ENCODE measurements around the gene HOXD3.

HOXD3 gene

DNA sequence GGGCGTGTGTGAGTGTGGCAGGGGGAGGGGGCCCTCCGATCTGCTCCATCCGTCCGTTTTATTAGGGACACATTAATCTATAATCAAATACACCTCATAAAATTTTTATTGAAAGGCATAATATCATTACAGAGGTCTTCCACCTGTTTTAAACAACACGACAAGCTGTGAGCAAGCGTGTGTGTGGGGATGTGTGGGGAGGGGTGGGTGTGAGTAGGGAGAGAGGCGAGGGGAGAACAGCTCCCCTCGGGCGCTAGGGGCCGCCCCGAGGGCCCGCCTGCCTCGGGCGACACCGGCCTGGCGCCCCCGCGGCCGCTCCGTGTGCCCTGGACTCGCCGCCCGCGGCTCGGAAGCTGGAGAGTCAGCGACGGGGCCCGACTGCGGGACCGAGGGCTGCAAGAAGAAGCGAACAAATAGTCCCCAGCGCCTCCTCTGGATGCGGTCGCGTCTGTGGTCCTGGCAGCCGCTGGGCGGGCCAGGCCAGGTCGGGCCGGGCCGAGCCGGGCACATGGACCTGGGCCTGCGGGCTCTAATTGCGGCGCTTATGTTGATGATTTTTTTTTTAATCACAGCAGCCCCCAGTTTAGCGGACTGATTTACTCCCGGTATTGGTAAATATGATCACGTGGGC is 34.9 kb upstream of the HOXD3 start:
- peak; percentile 44 for DNase-seq

DNA sequence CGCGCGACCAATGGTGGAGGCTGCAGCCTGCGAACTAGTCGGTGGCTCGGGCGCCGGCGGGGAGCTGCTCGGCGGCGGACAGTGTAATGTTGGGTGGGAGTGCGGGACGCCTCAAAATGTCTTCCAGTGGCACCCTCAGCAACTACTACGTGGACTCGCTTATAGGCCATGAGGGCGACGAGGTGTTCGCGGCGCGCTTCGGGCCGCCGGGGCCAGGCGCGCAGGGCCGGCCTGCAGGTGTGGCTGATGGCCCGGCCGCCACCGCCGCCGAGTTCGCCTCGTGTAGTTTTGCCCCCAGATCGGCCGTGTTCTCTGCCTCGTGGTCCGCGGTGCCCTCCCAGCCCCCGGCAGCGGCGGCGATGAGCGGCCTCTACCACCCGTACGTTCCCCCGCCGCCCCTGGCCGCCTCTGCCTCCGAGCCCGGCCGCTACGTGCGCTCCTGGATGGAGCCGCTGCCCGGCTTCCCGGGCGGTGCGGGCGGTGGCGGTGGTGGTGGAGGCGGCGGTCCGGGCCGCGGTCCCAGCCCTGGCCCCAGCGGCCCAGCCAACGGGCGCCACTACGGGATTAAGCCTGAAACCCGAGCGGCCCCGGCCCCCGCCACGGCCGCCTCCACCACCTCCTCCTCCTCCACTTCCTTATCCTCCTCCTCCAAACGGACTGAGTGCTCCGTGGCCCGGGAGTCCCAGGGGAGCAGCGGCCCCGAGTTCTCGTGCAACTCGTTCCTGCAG is 34.3 kb upstream of the HOXD3 start, which contains the start of gene HOXD9:
HOXD9 (plus strand) TSS at position 37 of the 728 bp plus-strand sequence; CDS start at position 87, 50 bp downstream.
- peak; percentile 55 for DNase-seq

DNA sequence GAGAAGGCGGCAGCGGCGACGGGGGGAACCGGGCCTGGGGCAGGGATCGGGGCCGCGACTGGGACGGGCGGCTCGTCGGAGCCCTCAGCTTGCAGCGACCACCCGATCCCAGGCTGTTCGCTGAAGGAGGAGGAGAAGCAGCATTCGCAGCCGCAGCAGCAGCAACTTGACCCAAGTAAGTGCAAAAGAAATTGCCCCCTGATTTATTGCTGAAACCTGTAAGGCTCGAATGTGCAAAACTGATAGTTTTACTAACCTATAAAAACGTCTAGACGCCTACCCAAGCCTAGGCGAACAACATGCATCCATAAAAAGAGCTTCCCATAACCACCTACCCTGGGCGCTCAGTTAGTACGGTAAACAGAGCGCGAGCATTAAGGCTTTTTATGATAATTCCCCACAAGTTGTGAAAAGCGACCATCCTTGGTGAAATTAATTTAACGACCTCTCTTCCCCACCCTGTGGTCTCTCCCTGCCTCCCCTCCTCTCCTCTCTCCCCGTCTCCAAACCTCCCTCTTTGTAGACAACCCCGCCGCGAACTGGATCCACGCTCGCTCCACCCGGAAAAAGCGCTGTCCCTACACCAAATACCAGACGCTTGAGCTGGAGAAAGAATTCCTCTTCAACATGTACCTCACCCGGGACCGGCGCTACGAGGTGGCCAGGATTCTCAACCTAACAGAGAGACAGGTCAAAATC is 33.5 kb upstream of the HOXD3 start:
- DNase-seq = no peak

DNA sequence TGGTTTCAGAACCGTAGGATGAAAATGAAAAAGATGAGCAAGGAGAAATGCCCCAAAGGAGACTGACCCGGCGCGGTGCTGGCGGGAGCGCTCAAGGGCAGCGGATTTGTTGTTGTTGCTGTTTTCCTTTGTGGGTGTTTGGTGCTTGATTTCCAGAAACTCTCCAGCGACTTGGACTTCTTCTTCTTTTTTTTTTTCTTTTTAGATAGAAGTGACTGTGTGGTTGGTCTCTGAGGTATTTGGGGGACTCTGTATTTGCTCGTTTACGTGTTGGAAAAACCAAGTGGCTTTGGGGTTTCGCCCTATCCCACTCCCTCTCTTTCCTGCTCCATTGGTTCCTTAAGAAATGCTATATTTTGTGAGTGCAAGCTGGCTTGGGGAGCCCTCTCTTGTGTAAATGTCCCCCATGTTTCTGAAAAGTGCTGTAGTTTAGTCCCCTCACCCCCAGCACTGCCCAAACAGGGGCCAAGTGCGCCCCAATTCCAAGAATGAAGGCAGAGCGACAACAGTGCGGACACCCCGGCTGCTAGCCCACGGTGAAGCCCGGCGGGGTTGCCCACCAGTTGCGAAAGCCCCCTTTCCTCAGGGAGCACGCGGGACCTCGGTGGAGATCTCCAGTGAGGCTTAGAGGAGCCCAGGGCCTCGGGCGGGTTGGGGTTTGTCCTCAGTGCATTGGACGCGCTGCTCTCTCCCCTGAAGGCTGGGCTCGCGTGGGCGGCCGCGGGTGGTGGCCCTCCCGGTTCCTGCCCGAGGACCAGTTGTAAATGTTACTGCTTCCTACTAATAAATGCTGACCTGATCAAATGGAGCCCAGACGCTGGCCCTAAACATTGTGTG is 32.8 kb upstream of the HOXD3 start:
- no peak for DNase-seq

GRCh38 chr2:176124947-176125771 is 31.9 kb upstream of the HOXD3 start:
- DNase-seq = no peak

- no peak for DNase-seq
These were observed 31.4 kb upstream of the HOXD3 start for GRCh38 chr2:176125772-176126054.

DNA sequence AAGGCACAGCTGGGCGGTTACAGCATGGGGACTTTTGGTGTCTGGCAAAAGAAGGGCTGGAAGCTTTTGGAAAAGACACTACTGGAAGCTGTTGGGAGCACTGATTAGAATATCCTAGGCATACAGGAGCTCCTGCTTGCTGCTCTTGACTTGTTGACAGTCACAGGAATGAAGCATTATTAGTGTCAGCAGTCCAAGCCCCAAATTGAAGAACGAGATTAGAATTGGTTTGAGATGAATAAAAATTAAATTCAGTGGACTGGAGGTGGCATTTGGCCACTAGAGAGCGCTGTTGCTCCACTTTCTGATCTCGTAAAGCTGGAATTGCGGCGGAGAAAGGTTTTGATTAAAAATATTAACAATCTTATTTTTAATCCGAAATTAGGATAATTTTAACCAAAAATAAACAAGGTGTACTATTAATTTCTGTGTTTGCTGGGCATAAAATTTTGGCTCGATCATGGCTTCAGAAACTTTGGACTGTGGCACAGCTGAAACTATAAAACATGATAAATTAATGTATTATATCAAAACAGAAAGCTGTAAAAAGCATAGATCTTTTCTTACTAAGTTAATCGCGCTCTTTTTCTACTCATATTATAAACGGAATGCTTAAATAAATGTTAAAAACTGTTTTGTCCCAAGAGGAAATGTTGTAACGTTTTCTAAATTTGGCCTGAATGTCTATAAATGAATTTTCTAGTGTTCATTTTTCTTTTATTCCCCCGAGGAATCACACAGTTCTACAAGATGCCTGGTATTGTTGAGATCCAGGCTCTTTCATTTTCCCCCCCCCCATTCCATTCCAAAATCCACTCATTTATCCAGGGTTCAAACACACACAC is 30.0 kb upstream of the HOXD3 start:
- peak; percentile 21 for DNase-seq

GRCh38 chr2:176127774-176128072 is 29.4 kb upstream of the HOXD3 start:
- no peak for DNase-seq

DNA sequence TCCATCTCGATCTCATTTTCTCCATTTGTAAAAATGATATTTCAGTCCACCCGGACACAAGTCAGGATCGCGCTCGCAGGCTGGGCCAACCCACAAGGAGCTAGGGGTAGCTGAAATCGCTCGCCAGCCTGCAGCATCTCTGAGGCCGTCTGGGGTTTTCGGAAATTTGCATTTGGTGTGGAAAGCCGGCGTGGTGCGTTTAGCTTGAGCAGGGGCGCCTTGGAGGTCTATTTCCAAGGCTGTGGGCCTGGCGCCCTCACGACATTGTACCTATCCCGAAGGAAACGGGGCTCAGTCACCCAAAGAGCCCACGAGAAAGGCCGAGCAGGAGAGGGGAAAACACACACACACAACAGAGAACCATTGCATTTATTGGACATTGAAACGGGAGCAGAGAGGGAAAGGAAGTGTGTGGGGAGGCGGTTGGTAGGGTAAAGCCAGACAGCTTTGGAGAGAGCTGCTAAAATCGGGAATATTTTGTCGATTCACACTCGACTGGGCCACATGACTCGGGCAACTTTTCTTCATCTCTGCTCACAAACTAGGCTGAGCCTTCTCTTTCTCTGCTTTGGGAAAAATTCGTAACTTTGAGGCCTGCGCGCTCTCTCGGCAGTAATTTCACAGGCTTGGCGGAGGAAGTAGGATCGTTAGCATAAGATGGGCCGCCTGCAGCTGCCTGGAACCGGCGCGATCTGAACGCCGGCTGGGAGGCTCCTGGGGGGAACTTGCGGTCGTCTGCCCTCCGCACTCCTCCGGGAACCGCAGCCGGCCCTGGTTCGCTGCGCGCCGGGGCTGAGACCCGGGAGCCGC is 28.7 kb upstream of the HOXD3 start:
- DNase-seq = no peak

- DNase-seq = peak; percentile 19
These were observed 27.9 kb upstream of the HOXD3 start, which contains the start of gene HOXD8 for GRCh38 chr2:176128982-176129796. Gene HOXD8, plus strand, starts transcription at chr2:176129705. Its CDS starts 662 bp downstream, at chr2:176130367.

GRCh38 chr2:176129813-176130146 is 27.3 kb upstream of the HOXD3 start:
- no peak for DNase-seq

DNA sequence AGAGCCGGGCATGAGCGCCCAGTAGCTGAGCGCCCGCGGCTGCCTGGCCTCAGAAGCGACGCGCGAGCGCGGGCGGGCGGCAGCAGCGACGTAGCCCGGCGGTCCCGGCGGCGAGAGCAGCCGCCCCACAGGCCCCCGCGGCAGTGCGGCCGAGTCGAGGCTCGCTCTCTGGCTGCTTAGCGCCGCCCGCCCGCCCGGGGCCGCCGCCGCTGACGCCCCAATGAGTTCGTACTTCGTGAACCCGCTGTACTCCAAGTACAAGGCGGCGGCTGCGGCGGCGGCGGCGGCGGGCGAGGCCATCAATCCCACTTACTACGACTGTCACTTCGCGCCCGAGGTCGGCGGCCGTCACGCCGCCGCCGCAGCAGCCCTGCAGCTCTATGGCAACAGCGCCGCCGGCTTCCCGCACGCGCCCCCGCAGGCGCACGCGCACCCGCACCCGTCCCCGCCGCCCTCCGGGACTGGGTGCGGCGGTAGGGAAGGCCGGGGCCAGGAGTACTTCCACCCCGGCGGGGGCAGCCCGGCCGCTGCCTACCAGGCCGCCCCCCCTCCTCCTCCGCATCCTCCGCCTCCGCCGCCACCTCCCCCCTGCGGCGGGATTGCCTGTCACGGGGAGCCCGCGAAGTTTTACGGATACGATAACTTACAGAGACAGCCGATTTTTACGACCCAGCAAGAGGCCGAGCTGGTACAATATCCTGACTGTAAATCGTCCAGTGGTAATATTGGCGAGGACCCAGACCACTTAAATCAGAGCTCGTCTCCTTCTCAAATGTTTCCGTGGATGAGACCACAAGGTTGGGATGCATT is 26.8 kb upstream of the HOXD3 start:
- DNase-seq = no peak

GRCh38 chr2:176130957-176131847 is 25.9 kb upstream of the HOXD3 start:
- no peak for DNase-seq

GRCh38 chr2:176131848-176132158 is 25.3 kb upstream of the HOXD3 start:
- DNase-seq = no peak

GRCh38 chr2:176132205-176133171 is 24.6 kb upstream of the HOXD3 start:
- no peak for DNase-seq

GRCh38 chr2:176133389-176133788 is 23.7 kb upstream of the HOXD3 start:
- no peak for DNase-seq

GRCh38 chr2:176134035-176134434 is 23.1 kb upstream of the HOXD3 start:
- DNase-seq = no peak
